HL-60 (cell line): ENCODE results near the gene PSMD14.

ENCODE experiments used
- DNase-seq, 2 experiments: peaks; one replicate each; pipeline ENCODE4 v3.0.0-alpha.2; 2010 to 2020; ENCODE audit warnings: low read depth in 1 of 2, low spot score in 1 of 2
- H3K27ac ChIP-seq: fragments of 250-450 bp; sonication (Bioruptor Pico); replicated peaks from 2 replicates; pipeline ENCODE4 v1.5.1; 2020; ENCODE audit warnings: mild to moderate bottlenecking, moderate library complexity
- H3K27me3 ChIP-seq: fragments of 250-450 bp; sonication (Bioruptor Pico); 2 replicates; pipeline ENCODE4 v1.5.1; 2021; ENCODE audit warnings: mild to moderate bottlenecking, moderate library complexity; ENCODE audit not compliant: insufficient read depth, poor library complexity, severe bottlenecking
- H3K4me3 ChIP-seq: replicated peaks from 2 replicates; pipeline ENCODE4 v1.5.1; 2011; ENCODE audit warnings: mild to moderate bottlenecking, control low read depth, low read length; ENCODE audit not compliant: insufficient read depth
- GABPA ChIP-seq: IDR thresholded peaks from 2 replicates; pipeline ENCODE4 v1.6.1; 2012; ENCODE audit warnings: low read depth
- POLR2AphosphoS5 ChIP-seq: IDR thresholded peaks from 2 replicates; pipeline ENCODE4 v1.6.1; 2012; ENCODE audit warnings: low read depth
- SPI1 ChIP-seq: IDR thresholded peaks from 2 replicates; pipeline ENCODE4 v1.6.1; 2012; ENCODE audit warnings: low read depth, mild to moderate bottlenecking, borderline replicate concordance
- TF ChIP-seq, protein P1 (sequence below): IDR thresholded peaks from one replicate; pipeline ENCODE4 v1.5.1; 2011; ENCODE audit warnings: low read length, control low read depth, inconsistent platforms; ENCODE audit not compliant: insufficient read depth
- TF ChIP-seq, protein P2 (sequence below): IDR thresholded peaks from 2 replicates; pipeline ENCODE4 v1.6.1; 2012; ENCODE audit warnings: low read depth; ENCODE audit not compliant: insufficient replicate concordance

PSMD14 gene

DNA sequence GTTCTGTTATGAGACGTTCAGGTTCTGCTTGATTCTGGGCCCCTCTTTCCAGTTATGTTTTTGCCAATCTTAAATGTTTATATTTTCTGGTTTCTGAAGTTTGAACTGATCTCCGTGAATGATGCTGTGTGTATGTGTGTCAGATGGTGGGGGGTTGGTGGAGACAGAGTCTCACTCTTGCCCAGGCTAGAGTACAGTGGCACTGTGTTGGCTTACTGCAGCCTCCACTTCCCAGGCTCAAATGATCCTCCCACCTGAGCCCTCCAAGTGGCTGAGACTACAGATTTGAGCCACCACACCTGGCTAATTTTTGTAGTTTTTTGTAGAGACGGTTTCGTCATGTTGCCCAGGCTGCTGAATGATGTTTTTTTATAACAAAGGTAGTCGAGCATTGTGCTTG lies 45.9 kb downstream of the PSMD14 start:
- TF ChIP-seq, protein P1, sequence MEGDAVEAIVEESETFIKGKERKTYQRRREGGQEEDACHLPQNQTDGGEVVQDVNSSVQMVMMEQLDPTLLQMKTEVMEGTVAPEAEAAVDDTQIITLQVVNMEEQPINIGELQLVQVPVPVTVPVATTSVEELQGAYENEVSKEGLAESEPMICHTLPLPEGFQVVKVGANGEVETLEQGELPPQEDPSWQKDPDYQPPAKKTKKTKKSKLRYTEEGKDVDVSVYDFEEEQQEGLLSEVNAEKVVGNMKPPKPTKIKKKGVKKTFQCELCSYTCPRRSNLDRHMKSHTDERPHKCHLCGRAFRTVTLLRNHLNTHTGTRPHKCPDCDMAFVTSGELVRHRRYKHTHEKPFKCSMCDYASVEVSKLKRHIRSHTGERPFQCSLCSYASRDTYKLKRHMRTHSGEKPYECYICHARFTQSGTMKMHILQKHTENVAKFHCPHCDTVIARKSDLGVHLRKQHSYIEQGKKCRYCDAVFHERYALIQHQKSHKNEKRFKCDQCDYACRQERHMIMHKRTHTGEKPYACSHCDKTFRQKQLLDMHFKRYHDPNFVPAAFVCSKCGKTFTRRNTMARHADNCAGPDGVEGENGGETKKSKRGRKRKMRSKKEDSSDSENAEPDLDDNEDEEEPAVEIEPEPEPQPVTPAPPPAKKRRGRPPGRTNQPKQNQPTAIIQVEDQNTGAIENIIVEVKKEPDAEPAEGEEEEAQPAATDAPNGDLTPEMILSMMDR = no peak
- TF ChIP-seq, protein P2, sequence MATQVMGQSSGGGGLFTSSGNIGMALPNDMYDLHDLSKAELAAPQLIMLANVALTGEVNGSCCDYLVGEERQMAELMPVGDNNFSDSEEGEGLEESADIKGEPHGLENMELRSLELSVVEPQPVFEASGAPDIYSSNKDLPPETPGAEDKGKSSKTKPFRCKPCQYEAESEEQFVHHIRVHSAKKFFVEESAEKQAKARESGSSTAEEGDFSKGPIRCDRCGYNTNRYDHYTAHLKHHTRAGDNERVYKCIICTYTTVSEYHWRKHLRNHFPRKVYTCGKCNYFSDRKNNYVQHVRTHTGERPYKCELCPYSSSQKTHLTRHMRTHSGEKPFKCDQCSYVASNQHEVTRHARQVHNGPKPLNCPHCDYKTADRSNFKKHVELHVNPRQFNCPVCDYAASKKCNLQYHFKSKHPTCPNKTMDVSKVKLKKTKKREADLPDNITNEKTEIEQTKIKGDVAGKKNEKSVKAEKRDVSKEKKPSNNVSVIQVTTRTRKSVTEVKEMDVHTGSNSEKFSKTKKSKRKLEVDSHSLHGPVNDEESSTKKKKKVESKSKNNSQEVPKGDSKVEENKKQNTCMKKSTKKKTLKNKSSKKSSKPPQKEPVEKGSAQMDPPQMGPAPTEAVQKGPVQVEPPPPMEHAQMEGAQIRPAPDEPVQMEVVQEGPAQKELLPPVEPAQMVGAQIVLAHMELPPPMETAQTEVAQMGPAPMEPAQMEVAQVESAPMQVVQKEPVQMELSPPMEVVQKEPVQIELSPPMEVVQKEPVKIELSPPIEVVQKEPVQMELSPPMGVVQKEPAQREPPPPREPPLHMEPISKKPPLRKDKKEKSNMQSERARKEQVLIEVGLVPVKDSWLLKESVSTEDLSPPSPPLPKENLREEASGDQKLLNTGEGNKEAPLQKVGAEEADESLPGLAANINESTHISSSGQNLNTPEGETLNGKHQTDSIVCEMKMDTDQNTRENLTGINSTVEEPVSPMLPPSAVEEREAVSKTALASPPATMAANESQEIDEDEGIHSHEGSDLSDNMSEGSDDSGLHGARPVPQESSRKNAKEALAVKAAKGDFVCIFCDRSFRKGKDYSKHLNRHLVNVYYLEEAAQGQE = no peak
- TF ChIP-seq POLR2AphosphoS5 = no peak
- no peak for TF ChIP-seq GABPA
- TF ChIP-seq SPI1 = no peak
- DNase-seq = no peak
- Histone ChIP-seq H3K4me3 (no peak overlapping the region), H3K27ac (no peak overlapping the region), H3K27me3 (no peaks in the 10 kb centered on the region)

DNA sequence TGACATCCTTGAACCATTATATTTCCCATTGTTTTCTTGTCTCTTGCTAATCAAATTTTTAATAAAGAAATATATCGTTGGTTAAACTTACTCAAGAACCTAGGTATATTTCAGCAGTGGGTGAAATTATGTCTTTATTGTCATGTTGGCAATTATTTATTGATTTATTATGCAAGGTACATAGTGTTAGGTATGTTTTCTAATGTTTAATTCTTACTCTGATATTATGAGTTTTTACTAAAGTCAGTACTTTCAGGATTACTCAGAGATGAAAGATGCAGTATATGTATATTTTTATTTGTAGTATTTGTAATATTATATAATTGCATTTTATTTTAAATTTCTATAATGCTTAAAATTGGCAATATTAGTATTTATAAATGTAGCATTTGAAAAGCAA lies 46.9 kb downstream of the PSMD14 start:
- Histone ChIP-seq H3K27ac (no peak overlapping the region), H3K27me3 (no peaks in the 10 kb centered on the region), H3K4me3 (no peak overlapping the region)
- no peak for DNase-seq
- TF ChIP-seq, protein P2 = no peak
- TF ChIP-seq POLR2AphosphoS5 = no peak

DNA sequence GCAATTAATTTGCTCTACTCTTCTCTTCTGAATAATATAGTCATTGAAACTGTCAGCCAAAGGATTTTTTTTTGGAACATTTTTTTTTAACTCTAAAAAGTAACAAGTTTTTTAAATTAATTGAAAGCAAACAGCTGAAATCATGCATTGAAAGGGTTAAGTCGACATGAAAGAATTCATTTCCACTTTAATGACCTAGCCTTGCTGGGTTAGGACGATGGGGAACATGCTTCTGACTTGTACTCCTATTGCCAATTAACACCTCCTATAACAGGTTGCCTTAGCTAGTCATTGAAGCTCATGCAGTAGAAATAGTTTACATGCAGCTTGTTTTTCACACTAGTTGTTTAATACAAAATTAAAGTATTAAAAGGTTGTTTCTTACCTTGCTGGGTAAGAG lies 47.8 kb downstream of the PSMD14 start:
- H3K27me3 ChIP-seq = no peaks in the 10 kb centered on the region
- DNase-seq = no peak
- TF ChIP-seq SPI1 (no peak), GABPA (no peak), POLR2AphosphoS5 (no peak)
- TF ChIP-seq, protein P2 = no peak
- TF ChIP-seq, protein P1 = no peak
- H3K4me3 ChIP-seq = no peak overlapping the region
- no peak overlapping the region for H3K27ac ChIP-seq

DNA sequence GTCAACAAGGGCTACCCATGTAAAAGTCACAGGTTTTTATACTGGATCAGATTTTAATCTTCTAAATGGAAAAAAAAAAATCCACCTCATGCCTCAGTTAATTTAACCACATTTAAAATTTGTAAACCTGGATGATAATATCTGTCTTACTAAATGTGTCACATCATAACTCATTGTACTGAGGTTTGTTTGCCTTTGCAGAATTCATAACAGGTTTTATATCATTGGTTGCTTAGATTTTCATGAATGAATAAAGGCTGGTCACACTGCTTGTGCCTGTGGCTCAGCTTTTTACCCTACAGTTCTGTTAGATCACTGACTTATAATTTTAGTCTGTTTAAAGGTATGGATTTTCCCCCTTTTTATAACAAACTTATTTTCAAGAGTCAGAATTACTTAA lies 48.9 kb downstream of the PSMD14 start:
- H3K27me3 ChIP-seq = no peaks in the 10 kb centered on the region
- no peak overlapping the region for H3K27ac ChIP-seq
- H3K4me3 ChIP-seq = no peak overlapping the region
- TF ChIP-seq, protein P1 = no peak
- TF ChIP-seq GABPA (no peak), SPI1 (no peak), POLR2AphosphoS5 (no peak)
- TF ChIP-seq, protein P2 = no peak
- no peak for DNase-seq
